Measurements from ENCODE around the gene NOS1. TPM values are rescaled to one million over a fixed set of nuclear protein-coding genes. Genes with fewer than 3 reads are reported as not detected.

NOS1 gene
- total and polyA plus RNA-seq, 2 experiments from 2014 or later, result 0.63 to 3.0 TPM

GRCh38 chr12:117262749-117263148 is 98.7 kb downstream of the NOS1 start (continued):
- TF ChIP-seq REST (IDR thresholded peaks at IDR 0.05; ENCODE audit: unreplicated experiment) (no peak), CREB1 (CRISPR knock-in tag; IDR thresholded peaks at IDR 0.05; ENCODE audit: low read depth) (no peak), NANOG (IDR thresholded peaks at IDR 0.05; ENCODE audit: borderline replicate concordance) (no peak), POLR2AphosphoS5 (IDR thresholded peaks at IDR 0.05; ENCODE audit: low read depth) (no peak)

- Histone ChIP-seq H2AFZ (no peak overlapping the region), H3F3A (replicated peaks; ENCODE audit: low read depth) (no peaks in the 10 kb centered on the region), H3K4me3 (no peak overlapping the region), H3K4me1 (ENCODE audit: insufficient read depth) (no peaks in the 10 kb centered on the region), H3K4me2 (no peak overlapping the region), H3K36me3 (ENCODE audit: insufficient read depth) (no peaks in the 10 kb centered on the region), H3K27me3 (ENCODE audit: insufficient read depth) (no peaks in the 10 kb centered on the region), H3K9me2 (ENCODE audit: insufficient read depth) (no peaks in the 10 kb centered on the region), H4K20me1 (replicated peaks; ENCODE audit: insufficient read depth) (no peaks in the 10 kb centered on the region), H3K79me2 (replicated peaks; ENCODE audit: insufficient read depth) (no peaks in the 10 kb centered on the region), H3K27ac (ENCODE audit: low read depth) (no peak overlapping the region)
- TF ChIP-seq ETS1 (IDR thresholded peaks at IDR 0.05), result no peak
- no peak for TF ChIP-seq ZNF331 (CRISPR knock-in tag; IDR thresholded peaks at IDR 0.05; ENCODE audit: low read depth)
- no peak for TF ChIP-seq POLR2AphosphoS5 (IDR thresholded peaks at IDR 0.05; ENCODE audit: low read depth)
- TF ChIP-seq CTCF (conservative IDR thresholded peaks at IDR 0.05; ENCODE audit: low read depth in 2 of 2), result no peak
- TF ChIP-seq ZNF462 (CRISPR knock-in tag; IDR thresholded peaks at IDR 0.05), result no peak
- no peak for TF ChIP-seq ZNF114 (CRISPR knock-in tag; IDR thresholded peaks at IDR 0.05)
- TF ChIP-seq EZH2phosphoT487 (IDR thresholded peaks at IDR 0.05; ENCODE audit: unreplicated experiment), result no peak
- no peak for TF ChIP-seq EZH2 (IDR thresholded peaks at IDR 0.05; ENCODE audit: low read depth, unreplicated experiment)
- TF ChIP-seq CREB1 (CRISPR knock-in tag; IDR thresholded peaks at IDR 0.05; ENCODE audit: low read depth), result no peak
- Mint-ChIP-seq H3K4me1 (0 out of 3 replicates have a peak, but pooled peaks cover 3% of the 10 kb centered on the region), H3K27me3 (ENCODE audit: insufficient read depth, low read depth, poor library complexity) (no peaks in the 10 kb centered on the region), H3K27ac (no peak overlapping the region), H3K9me3 (no peaks in the 10 kb centered on the region), H3K36me3 (ENCODE audit: low read depth) (peaks cover 2% of the 10 kb centered on the region; the same call in 1 of the 3 replicates), H3K4me3 (no peak overlapping the region)
- no peak for DNase-seq (ENCODE audit: low spot score)
- no peak for ATAC-seq
Observed at GRCh38 chr12:117261247-117261646, 100.2 kb downstream of the NOS1 start.
